Activated T-helper 17 cell treated with anti-CD3 and anti-CD28 coated beads, Interleukin-2, amount 50 U/mL, for 72 hours (primary cell): ENCODE measurements around the gene KLHL22. TPM values are rescaled to one million over a fixed set of nuclear protein-coding genes. Genes with fewer than 3 reads are reported as not detected.
"Not testable (repeated sequence)": the region's sequence is repeated elsewhere in the genome, so short reads cannot be mapped to it uniquely, and the experiment has no call there.

Source experiments
- ATAC-seq: fragments of 150-1000 bp; cut with Tn5 transposase; replicated peaks from 2 replicates; pipeline ENCODE4 v1.10.0; 2021; ENCODE audit warnings: mild to moderate bottlenecking, moderate library complexity
- H3K27ac Mint-ChIP-seq: one replicate; pipeline ENCODE4 v1.8.0; 2022; ENCODE audit warnings: mixed read lengths
- H3K27me3 Mint-ChIP-seq: one replicate; pipeline ENCODE4 v1.8.0; 2022; ENCODE audit warnings: mixed read lengths
- H3K36me3 Mint-ChIP-seq: one replicate; pipeline ENCODE4 v1.8.0; 2022; ENCODE audit warnings: low read depth, mild to moderate bottlenecking, mixed read lengths
- H3K4me1 Mint-ChIP-seq: one replicate; pipeline ENCODE4 v1.8.0; 2022; ENCODE audit warnings: mixed read lengths
- H3K4me3 Mint-ChIP-seq: one replicate; pipeline ENCODE4 v1.8.0; 2022; ENCODE audit warnings: mild to moderate bottlenecking, mixed read lengths
- H3K9me3 Mint-ChIP-seq: one replicate; pipeline ENCODE4 v1.8.0; 2022; ENCODE audit warnings: mixed read lengths
- total RNA-seq, 2 donors: library from RNA; stranded (reverse); gene quantifications; one replicate each; pipeline ENCODE4 v1.2.3, GENCODE V29; 2022

The KLHL22 gene
- total RNA-seq, 2 donors from 2014 or later, result 19.3 to 22.4 TPM

GRCh38 chr22:20401376-20402014 lies 94.1 kb downstream of the KLHL22 start:
- H3K27ac Mint-ChIP-seq, result no peak overlapping the region
- H3K9me3 Mint-ChIP-seq, result no peaks in the 10 kb centered on the region
- peaks cover 12% of the 10 kb centered on the region for H3K36me3 Mint-ChIP-seq
- no peak overlapping the region for H3K4me3 Mint-ChIP-seq
- no peaks in the 10 kb centered on the region for H3K27me3 Mint-ChIP-seq
- no peak for ATAC-seq
- peaks cover 5% of the 10 kb centered on the region for H3K4me1 Mint-ChIP-seq

GRCh38 chr22:20400606-20401375 lies 94.8 kb downstream of the KLHL22 start:
- Mint-ChIP-seq H3K27ac (no peak overlapping the region), H3K27me3 (no peaks in the 10 kb centered on the region), H3K9me3 (no peaks in the 10 kb centered on the region), H3K36me3 (peaks cover 9% of the 10 kb centered on the region), H3K4me3 (no peak overlapping the region), H3K4me1 (peaks cover 5% of the 10 kb centered on the region)
- no peak for ATAC-seq

GRCh38 chr22:20399866-20400605 lies 95.6 kb downstream of the KLHL22 start:
- ATAC-seq, result no peak
- H3K27me3 Mint-ChIP-seq, result no peaks in the 10 kb centered on the region
- no peak overlapping the region for H3K4me3 Mint-ChIP-seq
- peaks cover 9% of the 10 kb centered on the region for H3K4me1 Mint-ChIP-seq
- H3K9me3 Mint-ChIP-seq, result no peaks in the 10 kb centered on the region
- H3K36me3 Mint-ChIP-seq, result peaks cover 9% of the 10 kb centered on the region
- H3K27ac Mint-ChIP-seq, result peak overlapping the region; percentile 69

- no peak for ATAC-seq
- no peak overlapping the region for H3K27ac Mint-ChIP-seq
- H3K4me3 Mint-ChIP-seq, result no peak overlapping the region
Observed at GRCh38 chr22:20398420-20398819, 97.2 kb downstream of the KLHL22 start.

GRCh38 chr22:20397498-20397897 lies 98.1 kb downstream of the KLHL22 start:
- ATAC-seq, result no peak
- no peak overlapping the region for H3K4me3 Mint-ChIP-seq
- H3K4me1 Mint-ChIP-seq, result peaks cover 6% of the 10 kb centered on the region
- no peaks in the 10 kb centered on the region for H3K27me3 Mint-ChIP-seq
- no peak overlapping the region for H3K27ac Mint-ChIP-seq
- no peaks in the 10 kb centered on the region for H3K36me3 Mint-ChIP-seq
- no peaks in the 10 kb centered on the region for H3K9me3 Mint-ChIP-seq

More at GRCh38 chr22:20398420-20398819, 97.2 kb downstream of the KLHL22 start:
- Mint-ChIP-seq H3K4me1 (peaks cover 11% of the 10 kb centered on the region), H3K36me3 (peaks cover 6% of the 10 kb centered on the region), H3K9me3 (no peaks in the 10 kb centered on the region), H3K27me3 (no peaks in the 10 kb centered on the region)

GRCh38 chr22:20396639-20397038 lies 99.0 kb downstream of the KLHL22 start:
- ATAC-seq, result no peak
- Mint-ChIP-seq H3K27me3 (no peaks in the 10 kb centered on the region), H3K36me3 (no peaks in the 10 kb centered on the region), H3K4me1 (peaks cover 6% of the 10 kb centered on the region), H3K4me3 (no peak overlapping the region), H3K9me3 (no peaks in the 10 kb centered on the region), H3K27ac (no peak overlapping the region)

- Mint-ChIP-seq H3K27ac (no peak overlapping the region), H3K36me3 (no peaks in the 10 kb centered on the region), H3K4me3 (peak overlapping the region; percentile 86), H3K9me3 (no peaks in the 10 kb centered on the region), H3K27me3 (no peaks in the 10 kb centered on the region), H3K4me1 (peaks cover 6% of the 10 kb centered on the region)
- ATAC-seq, result no peak
Observed at GRCh38 chr22:20395907-20396287, 99.7 kb downstream of the KLHL22 start.

GRCh38 chr22:20395181-20395906 lies 100.3 kb downstream of the KLHL22 start:
- Mint-ChIP-seq H3K36me3 (no peaks in the 10 kb centered on the region), H3K27me3 (no peaks in the 10 kb centered on the region), H3K4me1 (peaks cover 6% of the 10 kb centered on the region), H3K27ac (peak overlapping the region; percentile 89), H3K9me3 (no peaks in the 10 kb centered on the region), H3K4me3 (peak overlapping the region; percentile 86)
- no peak for ATAC-seq

GRCh38 chr22:20393705-20394476 lies 101.7 kb downstream of the KLHL22 start, which contains the start of gene ZNF74:
Gene ZNF74, plus strand, starts transcription at chr22:20394151. Its CDS starts 478 bp downstream, at chr22:20394629.
- no peaks in the 10 kb centered on the region for H3K36me3 Mint-ChIP-seq
- H3K27ac Mint-ChIP-seq, result peak within 1 kb of the TSS; percentile 89
- H3K27me3 Mint-ChIP-seq, result no peaks in the 10 kb centered on the region
- peak within 1 kb of the TSS; percentile 86 for H3K4me3 Mint-ChIP-seq
- no peaks in the 10 kb centered on the region for H3K9me3 Mint-ChIP-seq
- peaks cover 6% of the 10 kb centered on the region for H3K4me1 Mint-ChIP-seq
- peak; percentile 94 for ATAC-seq

- Mint-ChIP-seq H3K27ac (peak overlapping the region; percentile 89), H3K4me3 (peak overlapping the region; percentile 86)
- no peak for ATAC-seq
Observed at GRCh38 chr22:20392983-20393704, 102.5 kb downstream of the KLHL22 start.

GRCh38 chr22:20392365-20392881 lies 103.2 kb downstream of the KLHL22 start:
- H3K4me1 Mint-ChIP-seq, ATAC-seq, H3K4me3 Mint-ChIP-seq, H3K9me3 Mint-ChIP-seq, H3K36me3 Mint-ChIP-seq, H3K27me3 Mint-ChIP-seq, H3K27ac Mint-ChIP-seq: not testable (repeated sequence)

More at GRCh38 chr22:20392983-20393704, 102.5 kb downstream of the KLHL22 start:
- H3K27me3 Mint-ChIP-seq, result no peaks in the 10 kb centered on the region
- H3K36me3 Mint-ChIP-seq, result no peaks in the 10 kb centered on the region
- H3K9me3 Mint-ChIP-seq, result no peaks in the 10 kb centered on the region
- peaks cover 6% of the 10 kb centered on the region for H3K4me1 Mint-ChIP-seq
